ENCODE measurements around the gene TCF7. TPM values are rescaled to one million over a fixed set of nuclear protein-coding genes. Genes with fewer than 3 reads are reported as not detected.

The TCF7 gene
- total and polyA plus RNA-seq, 2 of the 13 experiments (the other 11 are each of a cell fraction or from before 2014, with no cell fraction given): 6.3 to 6.8 TPM

- 0 out of 2 replicates have a peak, but pooled peaks have one; percentile 34 for TF ChIP-seq ZNF318 (CRISPR knock-in tag; IDR thresholded peaks at IDR 0.05)
- TF ChIP-seq STAG1 (CRISPR knock-in tag; IDR thresholded peaks at IDR 0.05): peak; percentile 93
- TF ChIP-seq THYN1 (CRISPR knock-in tag; IDR thresholded peaks at IDR 0.05; ENCODE audit: borderline replicate concordance, low read depth): no peak
- TF ChIP-seq KLF11 (CRISPR knock-in tag; IDR thresholded peaks at IDR 0.05): no peak
- no peak for TF ChIP-seq ZNF615 (CRISPR knock-in tag; IDR thresholded peaks at IDR 0.05; ENCODE audit: borderline replicate concordance)
- TF ChIP-seq NR2F6 (IDR thresholded peaks at IDR 0.05): 0 out of 2 replicates have a peak, but pooled peaks have one; percentile 21
- 0 out of 2 replicates have a peak, but pooled peaks have one; percentile 45 for TF ChIP-seq NR2F6 (CRISPR knock-in tag; IDR thresholded peaks at IDR 0.05)
- no peak for TF ChIP-seq GFI1 (CRISPR knock-in tag; IDR thresholded peaks at IDR 0.05; ENCODE audit: borderline replicate concordance)
- TF ChIP-seq ZSCAN31 (CRISPR knock-in tag; IDR thresholded peaks at IDR 0.05; ENCODE audit: low read depth): no peak
- TF ChIP-seq RFXAP (CRISPR knock-in tag; IDR thresholded peaks at IDR 0.05; ENCODE audit: borderline replicate concordance): no peak
- TF ChIP-seq MIER2 (CRISPR knock-in tag; IDR thresholded peaks at IDR 0.05): no peak
- TF ChIP-seq ZBTB34 (CRISPR knock-in tag; IDR thresholded peaks at IDR 0.05): no peak
- TF ChIP-seq EEA1 (CRISPR knock-in tag; IDR thresholded peaks at IDR 0.05; ENCODE audit: borderline replicate concordance): no peak
- TF ChIP-seq BRD4 (CRISPR knock-in tag; IDR thresholded peaks at IDR 0.05): no peak
- TF ChIP-seq SSRP1 (CRISPR knock-in tag; IDR thresholded peaks at IDR 0.05): 0 out of 2 replicates have a peak, but pooled peaks have one; percentile 61
- no peak for TF ChIP-seq ATF4 (CRISPR knock-in tag; IDR thresholded peaks at IDR 0.05)
- TF ChIP-seq SALL1 (CRISPR knock-in tag; IDR thresholded peaks at IDR 0.05): peak; percentile 60
- TF ChIP-seq ZFX (CRISPR knock-in tag; IDR thresholded peaks at IDR 0.05; ENCODE audit: low read depth): no peak
- TF ChIP-seq ZNF788 (CRISPR knock-in tag; IDR thresholded peaks at IDR 0.05; ENCODE audit: borderline replicate concordance): 0 out of 2 replicates have a peak, but pooled peaks have one; percentile 41
Observed at GRCh38 chr5:134184155-134185135, 70.0 kb downstream of the TCF7 start (continued).

Measured in HepG2 (cell line).